ENCODE data around the gene SMO. TPM values are rescaled to one million over a fixed set of nuclear protein-coding genes. Genes with fewer than 3 reads are reported as not detected.

SMO gene
- total RNA-seq, 1 experiment from 2014 or later, result 2.9 TPM

GRCh38 chr7:129149511-129149910, 38.9 kb upstream of the SMO start:
- H3K27me3 ChIP-seq (ENCODE audit: control insufficient read depth, insufficient read depth, low read length), result no peaks in the 10 kb centered on the region
- no peaks in the 10 kb centered on the region for H3K9me3 ChIP-seq (ENCODE audit: control insufficient read depth, insufficient read depth, low read depth, low read length)
- TF ChIP-seq REST (IDR thresholded peaks at IDR 0.05; ENCODE audit: insufficient read depth in 1 of 2, low read depth in 2 of 2, low read length in 1 of 2), result no peak
- no peak for TF ChIP-seq CTCF (IDR thresholded peaks at IDR 0.05)
- no peak for TF ChIP-seq TCF7L2 (IDR thresholded peaks at IDR 0.05; ENCODE audit: low read depth, low read length)
- no peak for TF ChIP-seq POLR2AphosphoS5 (IDR thresholded peaks at IDR 0.05; ENCODE audit: low read depth, low read length)
- no peak for TF ChIP-seq SIN3A (IDR thresholded peaks at IDR 0.05; ENCODE audit: borderline replicate concordance, insufficient read depth, low read depth, low read length)
- in situ Hi-C loops (cut with HindIII; ENCODE audit: low pct_unique_long_range_greater_than_20kb, low sequenced_read_pairs) (no loop called here), intact Hi-C loops (cut with micrococcal nuclease; ENCODE audit: unreplicated experiment) (no loop called here)
- no peak for ATAC-seq
- H3K36me3 ChIP-seq (ENCODE audit: control insufficient read depth, insufficient read depth, low read length), result no peaks in the 10 kb centered on the region
- no TSS peak for BruUV-seq (replicated peaks)
- ChIA-PET POLR2A (no interaction called here), CTCF (no interaction called here)
- DNase-seq (ENCODE audit: low read depth, low spot score), result no peak
- H3K4me3 ChIP-seq (ENCODE audit: low read depth in 2 of 2, low read length in 2 of 2), result no peak overlapping the region
- H3K4me1 ChIP-seq (ENCODE audit: control insufficient read depth, insufficient read depth, low read length), result no peaks in the 10 kb centered on the region
- no peak overlapping the region for H3K27ac ChIP-seq (ENCODE audit: low read length)

GRCh38 chr7:129150199-129150996, 38.0 kb upstream of the SMO start:
- Histone ChIP-seq H3K27ac (ENCODE audit: low read length) (no peak overlapping the region), H3K27me3 (ENCODE audit: control insufficient read depth, insufficient read depth, low read length) (no peaks in the 10 kb centered on the region), H3K9me3 (ENCODE audit: control insufficient read depth, insufficient read depth, low read depth, low read length) (no peaks in the 10 kb centered on the region), H3K4me1 (ENCODE audit: control insufficient read depth, insufficient read depth, low read length) (no peaks in the 10 kb centered on the region), H3K36me3 (ENCODE audit: control insufficient read depth, insufficient read depth, low read length) (no peaks in the 10 kb centered on the region), H3K4me3 (ENCODE audit: low read depth in 2 of 2, low read length in 2 of 2) (no peak overlapping the region)
- ATAC-seq, result no peak
- no TSS peak for BruUV-seq (replicated peaks)
- POLR2A ChIA-PET, result interaction anchor here (0.5 kb wide), 1 partner anchor 174 kb away, joined by 9 read pairs; no protein-coding TSS in a partner anchor
- CTCF ChIA-PET, result interaction anchor here (0.8 kb wide), 1 partner anchor 13 kb away, joined by 3 read pairs; no protein-coding TSS in a partner anchor
- DNase-seq (ENCODE audit: low read depth, low spot score), result no peak
- in situ Hi-C loops (cut with HindIII; ENCODE audit: low pct_unique_long_range_greater_than_20kb, low sequenced_read_pairs) (no loop called here), intact Hi-C loops (cut with micrococcal nuclease; ENCODE audit: unreplicated experiment) (no loop called here)
- TF ChIP-seq REST (IDR thresholded peaks at IDR 0.05; ENCODE audit: insufficient read depth in 1 of 2, low read depth in 2 of 2, low read length in 1 of 2), result no peak
- TF ChIP-seq TCF7L2 (IDR thresholded peaks at IDR 0.05; ENCODE audit: low read depth, low read length), result no peak
- no peak for TF ChIP-seq SIN3A (IDR thresholded peaks at IDR 0.05; ENCODE audit: borderline replicate concordance, insufficient read depth, low read depth, low read length)
- TF ChIP-seq CTCF (IDR thresholded peaks at IDR 0.05), result no peak
- no peak for TF ChIP-seq POLR2AphosphoS5 (IDR thresholded peaks at IDR 0.05; ENCODE audit: low read depth, low read length)
